Activated CD4-positive, alpha-beta T cell treated with anti-CD3 and anti-CD28 coated beads, Interleukin-2, amount 10 ng/mL, durations not matched to agents 7 days and 5 days (primary cell): ENCODE results near the gene CREB3L2. TPM values are rescaled to one million over a fixed set of nuclear protein-coding genes. Genes with fewer than 3 reads are reported as not detected.

Source experiments
- CTCF ChIA-PET: fragments of 350-600 bp; sonication (Branson Sonifier 250); formaldehyde crosslinking; loops from one replicate; lab custom pipeline; 2021; ENCODE audit warnings: antibody characterized with exemption; lab: Charles Lee
- POLR2A ChIA-PET: fragments of 350-600 bp; sonication (Branson Sonifier 250); formaldehyde crosslinking; loops from one replicate; lab custom pipeline; 2021; ENCODE audit warnings: antibody characterized with exemption; lab: Charles Lee
- DNase-seq: peaks from one replicate; pipeline ENCODE4 v3.0.0-alpha.2; 2020
- H3K27ac Mint-ChIP-seq: one replicate; pipeline ENCODE4 v1.8.0; 2021; ENCODE audit warnings: mild to moderate bottlenecking, moderate library complexity, mixed read lengths
- H3K27me3 Mint-ChIP-seq: one replicate; pipeline ENCODE4 v1.8.0; 2021; ENCODE audit warnings: mixed read lengths
- H3K36me3 Mint-ChIP-seq: one replicate; pipeline ENCODE4 v1.8.0; 2021; ENCODE audit warnings: low read depth, mixed read lengths
- H3K4me1 Mint-ChIP-seq: one replicate; pipeline ENCODE4 v1.8.0; 2021; ENCODE audit warnings: mixed read lengths
- H3K4me3 Mint-ChIP-seq: one replicate; pipeline ENCODE4 v1.8.0; 2021; ENCODE audit warnings: mild to moderate bottlenecking, moderate library complexity, mixed read lengths
- H3K9me3 Mint-ChIP-seq: one replicate; pipeline ENCODE4 v1.8.0; 2021; ENCODE audit warnings: mixed read lengths
- total RNA-seq, 2 experiments: library from RNA; stranded (reverse); gene quantifications; one replicate each; pipeline ENCODE4 v1.2.3, GENCODE V29; 2021

Gene CREB3L2
- total RNA-seq, 2 experiments from 2014 or later, result 23.1 to 25.7 TPM

DNA sequence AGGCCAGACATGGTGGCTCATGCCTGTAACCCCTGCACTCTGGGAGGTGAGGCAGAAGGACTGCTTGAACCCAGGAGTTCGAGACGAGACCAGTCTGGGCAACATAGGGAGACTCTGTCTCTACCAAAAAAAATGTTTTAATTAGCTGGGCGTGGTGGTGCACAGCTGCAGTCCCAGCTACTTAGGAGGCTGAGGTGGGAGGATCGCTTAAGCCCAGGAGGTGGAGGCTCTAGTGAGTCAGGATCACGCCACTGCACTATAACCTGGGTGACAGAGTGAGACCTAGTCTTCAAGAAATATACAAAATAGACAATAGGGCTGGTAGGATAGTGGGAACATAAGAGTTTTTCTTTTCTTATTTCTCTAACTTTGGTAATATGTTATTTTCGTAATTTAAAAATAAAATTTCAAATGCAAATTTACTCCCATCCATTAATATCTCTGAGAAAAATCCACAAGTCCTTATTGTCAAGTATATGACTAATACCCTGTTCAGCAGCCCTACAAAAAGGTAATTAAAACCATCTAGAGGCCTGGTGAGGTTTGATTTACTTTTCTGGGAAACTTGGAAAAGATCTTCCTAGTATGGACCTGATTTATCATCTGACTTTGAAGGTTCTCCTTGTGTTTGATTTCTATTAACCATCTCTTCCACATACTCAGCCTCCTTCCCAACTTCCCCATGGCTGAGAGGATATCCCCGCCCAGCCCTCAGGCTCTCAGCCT is 50.0 kb downstream of the CREB3L2 start:
- POLR2A ChIA-PET, result interaction anchor here (0.6 kb wide), 1 partner anchor 16 kb away, joined by 5 read pairs; no protein-coding TSS in a partner anchor
- CTCF ChIA-PET, result interaction anchor here (1.8 kb wide), 1 partner anchor 50 kb away, joined by 6 read pairs; the partner anchor contains the start of gene CREB3L2

DNA sequence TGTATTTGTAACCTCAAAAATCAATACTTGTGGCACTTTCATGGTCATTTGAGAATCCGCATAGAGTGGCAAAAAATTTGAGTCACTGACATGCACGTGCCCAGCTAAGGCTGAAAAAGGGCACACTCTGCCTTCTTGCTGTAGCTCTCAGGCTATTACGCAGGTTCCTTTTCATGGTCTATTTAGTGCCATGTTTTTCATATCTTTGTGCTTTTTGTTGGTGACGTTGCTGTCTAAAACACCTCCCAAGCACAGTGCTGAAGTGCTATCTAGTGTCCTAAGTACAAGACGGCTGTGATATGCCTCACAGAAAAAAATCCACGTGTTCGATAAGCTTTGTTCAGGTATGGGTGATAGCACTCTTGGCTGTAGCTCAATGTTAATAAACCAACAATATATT is 50.9 kb downstream of the CREB3L2 start:
- ChIA-PET POLR2A (no interaction called here), CTCF (interaction anchor here (1.4 to 1.8 kb wide), 2 partner anchors 9 to 51 kb away, joined by 4 to 6 read pairs; partner anchors contain the start of gene CREB3L2)

More for the DNA sequence above, 50.0 kb downstream of the CREB3L2 start:
- DNase-seq, result no peak
- H3K4me1 Mint-ChIP-seq, result peaks cover 16% of the 10 kb centered on the region
- no peaks in the 10 kb centered on the region for H3K36me3 Mint-ChIP-seq
- H3K27me3 Mint-ChIP-seq, result no peaks in the 10 kb centered on the region
- H3K4me3 Mint-ChIP-seq, result no peak overlapping the region
- H3K9me3 Mint-ChIP-seq, result peaks cover 2% of the 10 kb centered on the region
- H3K27ac Mint-ChIP-seq, result no peak overlapping the region

GRCh38 chr7:137950263-137950621 is 51.6 kb downstream of the CREB3L2 start:
- no peak for DNase-seq
- CTCF ChIA-PET, result interaction anchor here (1.4 to 1.8 kb wide), 2 partner anchors 9 to 52 kb away, joined by 4 to 6 read pairs; partner anchors contain the start of gene CREB3L2
- H3K27me3 Mint-ChIP-seq, result no peaks in the 10 kb centered on the region
- H3K36me3 Mint-ChIP-seq, result no peaks in the 10 kb centered on the region
- POLR2A ChIA-PET, result no interaction called here
- peaks cover 16% of the 10 kb centered on the region for H3K4me1 Mint-ChIP-seq
- H3K4me3 Mint-ChIP-seq, result no peak overlapping the region
- peaks cover 2% of the 10 kb centered on the region for H3K9me3 Mint-ChIP-seq
- no peak overlapping the region for H3K27ac Mint-ChIP-seq

More for the DNA sequence above, 50.9 kb downstream of the CREB3L2 start:
- H3K9me3 Mint-ChIP-seq, result peaks cover 2% of the 10 kb centered on the region
- no peaks in the 10 kb centered on the region for H3K27me3 Mint-ChIP-seq
- H3K27ac Mint-ChIP-seq, result no peak overlapping the region
- H3K4me3 Mint-ChIP-seq, result no peak overlapping the region
- no peaks in the 10 kb centered on the region for H3K36me3 Mint-ChIP-seq
- H3K4me1 Mint-ChIP-seq, result peaks cover 16% of the 10 kb centered on the region
- DNase-seq, result no peak

DNA sequence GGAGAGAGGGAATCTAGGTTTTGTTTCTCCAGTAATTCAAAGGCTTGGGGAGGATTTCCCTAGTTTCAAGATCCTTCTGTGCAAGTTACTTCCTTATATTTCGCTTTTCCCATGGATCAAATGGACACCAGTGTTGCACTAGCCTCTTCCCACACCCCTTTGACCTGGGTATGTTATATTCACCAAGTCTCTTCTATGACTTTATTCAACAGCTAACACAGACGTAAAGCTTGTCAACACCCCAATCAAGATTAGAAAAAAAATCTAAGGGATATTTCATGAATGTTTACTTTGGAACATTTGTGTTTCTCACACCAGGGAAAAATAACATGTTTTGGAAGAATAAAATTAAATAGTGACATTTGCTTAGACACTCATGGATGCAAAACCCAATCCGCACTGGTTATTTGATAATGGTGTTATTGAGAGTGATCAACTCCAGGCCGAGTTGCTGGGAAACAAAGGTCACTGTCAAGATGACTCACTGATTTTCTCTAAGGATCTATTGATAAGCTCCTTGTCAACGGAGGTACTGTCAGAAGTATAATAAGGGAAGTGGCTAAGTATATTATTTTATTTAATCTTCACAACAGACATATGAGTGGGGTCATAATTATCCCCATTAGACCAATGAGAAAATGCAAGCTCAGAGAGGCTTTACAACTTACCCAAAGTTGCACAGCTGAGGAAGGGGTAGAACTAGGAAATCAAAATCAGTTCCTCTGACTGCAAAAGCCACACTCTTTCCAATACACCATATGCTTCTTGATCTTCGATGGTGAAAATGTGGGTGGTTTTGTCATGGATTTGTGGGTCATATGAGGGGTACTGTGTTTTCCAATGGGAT is 52.2 kb downstream of the CREB3L2 start:
- no peak overlapping the region for H3K4me3 Mint-ChIP-seq
- H3K9me3 Mint-ChIP-seq, result peaks cover 2% of the 10 kb centered on the region

DNA sequence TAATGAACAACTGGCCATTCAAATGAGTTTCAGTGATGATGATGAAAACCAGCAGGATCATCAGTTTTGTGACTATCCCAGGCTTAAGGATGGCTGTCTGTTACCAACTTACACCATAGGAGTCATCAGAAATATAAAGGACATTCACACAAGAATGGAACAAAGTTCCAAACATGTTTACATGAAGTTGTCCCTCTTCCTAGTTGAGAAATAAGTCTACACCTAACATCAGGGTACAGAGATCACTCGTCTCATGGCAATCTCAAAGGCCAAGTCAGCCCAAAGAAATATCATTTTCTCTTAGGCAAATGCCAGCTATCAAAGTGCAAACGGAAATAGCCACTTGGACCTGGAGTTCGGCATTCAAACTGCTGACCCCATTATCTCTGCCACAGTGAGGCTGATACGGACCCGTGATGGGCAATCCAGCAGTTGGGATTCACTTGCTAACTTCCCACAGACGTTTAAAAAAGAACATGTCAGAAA is 53.0 kb downstream of the CREB3L2 start:
- no peaks in the 10 kb centered on the region for H3K36me3 Mint-ChIP-seq
- no peak overlapping the region for H3K4me3 Mint-ChIP-seq
- peaks cover 2% of the 10 kb centered on the region for H3K9me3 Mint-ChIP-seq
- ChIA-PET POLR2A (no interaction called here), CTCF (interaction anchor here (1.4 to 1.9 kb wide), 2 partner anchors 9 to 21 kb away, joined by 4 to 5 read pairs; no protein-coding TSS in a partner anchor)
- no peak overlapping the region for H3K27ac Mint-ChIP-seq
- H3K27me3 Mint-ChIP-seq, result no peaks in the 10 kb centered on the region
- H3K4me1 Mint-ChIP-seq, result peaks cover 16% of the 10 kb centered on the region
- no peak for DNase-seq

More for the DNA sequence above, 52.2 kb downstream of the CREB3L2 start:
- DNase-seq, result no peak
- ChIA-PET CTCF (interaction anchor here (1.4 to 1.9 kb wide), 2 partner anchors 8 to 22 kb away, joined by 4 to 5 read pairs; no protein-coding TSS in a partner anchor), POLR2A (no interaction called here)
- H3K4me1 Mint-ChIP-seq, result peaks cover 16% of the 10 kb centered on the region
- no peak overlapping the region for H3K27ac Mint-ChIP-seq
- H3K36me3 Mint-ChIP-seq, result no peaks in the 10 kb centered on the region
- H3K27me3 Mint-ChIP-seq, result no peaks in the 10 kb centered on the region

DNA sequence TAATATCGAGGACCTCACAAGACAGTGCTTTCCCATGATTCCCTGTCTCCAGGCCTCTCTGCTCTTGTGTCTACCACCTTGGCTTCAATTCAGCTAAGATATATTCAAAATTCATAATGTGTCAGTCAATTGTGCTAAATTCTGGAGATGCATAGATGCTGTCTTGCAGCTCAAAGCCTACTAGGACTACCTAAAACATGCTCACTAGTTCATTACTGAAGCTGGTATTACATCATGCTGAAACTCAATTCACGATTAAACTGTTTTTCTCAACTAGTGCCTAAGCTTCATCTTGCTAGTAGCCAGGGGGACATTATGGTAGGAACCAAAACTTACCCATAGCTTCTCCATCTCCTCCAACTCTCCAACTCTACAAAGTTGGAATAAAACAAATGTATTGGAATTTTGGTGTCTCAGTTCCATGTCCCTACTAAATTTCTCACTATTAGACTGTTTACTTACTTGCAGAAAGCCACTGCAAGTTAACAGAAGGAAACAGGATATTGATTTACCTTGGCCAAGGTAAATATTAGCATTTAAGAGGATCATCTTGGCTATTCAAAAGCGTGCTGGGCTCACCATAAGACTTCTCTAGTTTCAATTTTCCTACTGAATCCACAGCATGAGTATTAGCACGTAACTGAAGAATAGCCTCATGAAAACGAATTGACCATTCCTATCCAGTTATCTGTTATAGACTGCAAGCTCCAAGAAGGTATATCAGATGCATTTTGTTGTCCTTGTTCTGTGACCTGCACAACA is 53.6 kb downstream of the CREB3L2 start:
- Mint-ChIP-seq H3K4me3 (no peak overlapping the region), H3K36me3 (no peaks in the 10 kb centered on the region), H3K27me3 (no peaks in the 10 kb centered on the region), H3K4me1 (peaks cover 16% of the 10 kb centered on the region), H3K9me3 (peaks cover 2% of the 10 kb centered on the region), H3K27ac (no peak overlapping the region)
- POLR2A ChIA-PET, result no interaction called here
- no peak for DNase-seq
- CTCF ChIA-PET, result interaction anchor here (0.9 to 1.9 kb wide), 3 partner anchors 9 to 54 kb away, joined by 3 to 5 read pairs (median 4); no protein-coding TSS in a partner anchor

DNA sequence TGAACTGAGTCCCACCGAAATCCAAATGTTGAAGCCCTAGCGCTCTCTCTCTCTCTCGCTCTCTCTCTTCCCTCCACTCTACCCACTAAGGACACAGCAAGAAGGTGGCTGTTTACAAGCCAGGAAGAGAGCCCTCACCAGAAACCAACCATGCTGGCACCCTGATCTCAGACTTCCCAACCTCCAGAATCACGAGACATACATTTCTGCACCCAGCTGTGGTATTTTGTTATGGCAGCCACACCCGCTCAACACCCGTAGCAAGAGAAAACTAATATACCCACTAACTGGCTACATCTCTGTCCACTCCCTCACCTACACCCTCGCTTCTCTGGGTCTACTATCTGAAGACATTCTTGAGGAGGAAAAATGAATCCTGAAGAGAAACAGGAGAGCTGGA is 54.8 kb downstream of the CREB3L2 start:
- H3K36me3 Mint-ChIP-seq, result no peaks in the 10 kb centered on the region
- ChIA-PET POLR2A (no interaction called here), CTCF (interaction anchor here (2.1 kb wide), 1 partner anchor 10 kb away, joined by 7 read pairs; no protein-coding TSS in a partner anchor)
- H3K27me3 Mint-ChIP-seq, result no peaks in the 10 kb centered on the region
- peaks cover 2% of the 10 kb centered on the region for H3K9me3 Mint-ChIP-seq
- H3K27ac Mint-ChIP-seq, result no peak overlapping the region
- peaks cover 14% of the 10 kb centered on the region for H3K4me1 Mint-ChIP-seq
- no peak for DNase-seq
- no peak overlapping the region for H3K4me3 Mint-ChIP-seq

- Mint-ChIP-seq H3K27me3 (no peaks in the 10 kb centered on the region), H3K27ac (no peak overlapping the region), H3K4me1 (peaks cover 12% of the 10 kb centered on the region), H3K4me3 (no peak overlapping the region), H3K9me3 (peaks cover 2% of the 10 kb centered on the region), H3K36me3 (peaks cover 2% of the 10 kb centered on the region)
- ChIA-PET POLR2A (no interaction called here), CTCF (interaction anchor here (2.1 kb wide), 1 partner anchor 9 kb away, joined by 7 read pairs; no protein-coding TSS in a partner anchor)
- no peak for DNase-seq
Measured at GRCh38 chr7:137946011-137946410, 55.9 kb downstream of the CREB3L2 start.

- H3K9me3 Mint-ChIP-seq, result peaks cover 2% of the 10 kb centered on the region
- ChIA-PET POLR2A (no interaction called here), CTCF (no interaction called here)
- peaks cover 2% of the 10 kb centered on the region for H3K36me3 Mint-ChIP-seq
- H3K4me3 Mint-ChIP-seq, result no peak overlapping the region
- no peaks in the 10 kb centered on the region for H3K4me1 Mint-ChIP-seq
- H3K27me3 Mint-ChIP-seq, result no peaks in the 10 kb centered on the region
- H3K27ac Mint-ChIP-seq, result no peak overlapping the region
- no peak for DNase-seq
Measured at GRCh38 chr7:137944168-137944567, 57.7 kb downstream of the CREB3L2 start.

- Mint-ChIP-seq H3K27ac (no peak overlapping the region), H3K27me3 (no peaks in the 10 kb centered on the region), H3K36me3 (peaks cover 2% of the 10 kb centered on the region), H3K4me3 (no peak overlapping the region), H3K4me1 (no peaks in the 10 kb centered on the region), H3K9me3 (peaks cover 2% of the 10 kb centered on the region)
- ChIA-PET POLR2A (no interaction called here), CTCF (interaction anchor here (1.3 kb wide), 1 partner anchor 11 kb away, joined by 3 read pairs; no protein-coding TSS in a partner anchor)
- DNase-seq, result no peak
Measured at GRCh38 chr7:137943132-137943551, 58.7 kb downstream of the CREB3L2 start.

- POLR2A ChIA-PET, result no interaction called here
- Mint-ChIP-seq H3K4me1 (no peaks in the 10 kb centered on the region), H3K27me3 (no peaks in the 10 kb centered on the region), H3K9me3 (peaks cover 2% of the 10 kb centered on the region), H3K27ac (no peak overlapping the region), H3K4me3 (no peak overlapping the region), H3K36me3 (peaks cover 2% of the 10 kb centered on the region)
- CTCF ChIA-PET, result interaction anchor here (0.9 to 1.6 kb wide), 3 partner anchors 8 to 60 kb away, joined by 3 to 4 read pairs (median 3); no protein-coding TSS in a partner anchor
- no peak for DNase-seq
Measured at GRCh38 chr7:137942484-137943115, 59.3 kb downstream of the CREB3L2 start.
